RPMI8226 (cell line): Measurements from ENCODE around the gene SH3RF1.

Source experiments
- DNase-seq: peaks from one replicate; pipeline ENCODE4 v3.0.0-alpha.2; 2015

Gene SH3RF1

GRCh38 chr4:169059306-169060211, 211.2 kb downstream of the SH3RF1 start:
- no peak for DNase-seq

DNA sequence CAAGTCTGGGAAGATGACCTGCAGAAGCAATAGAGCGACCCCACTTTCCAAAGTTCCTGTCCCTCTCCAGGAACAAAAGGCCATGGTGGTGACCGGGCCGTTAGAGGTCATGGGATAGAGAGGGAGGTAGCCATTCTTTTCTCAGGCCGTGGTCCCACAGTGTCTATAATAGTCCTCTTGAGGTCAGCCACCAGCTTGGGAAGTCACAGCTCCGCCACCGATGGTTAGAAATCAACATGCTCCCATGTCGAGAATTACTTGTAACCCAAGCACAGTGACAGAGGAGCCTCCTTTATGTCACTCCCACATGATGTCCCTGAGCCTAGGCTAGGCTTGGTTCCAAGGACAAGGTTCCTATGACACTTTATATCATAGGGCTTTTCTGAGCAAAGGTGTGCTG, 212.4 kb downstream of the SH3RF1 start:
- no peak for DNase-seq

GRCh38 chr4:169054879-169055278, 215.9 kb downstream of the SH3RF1 start:
- no peak for DNase-seq

DNA sequence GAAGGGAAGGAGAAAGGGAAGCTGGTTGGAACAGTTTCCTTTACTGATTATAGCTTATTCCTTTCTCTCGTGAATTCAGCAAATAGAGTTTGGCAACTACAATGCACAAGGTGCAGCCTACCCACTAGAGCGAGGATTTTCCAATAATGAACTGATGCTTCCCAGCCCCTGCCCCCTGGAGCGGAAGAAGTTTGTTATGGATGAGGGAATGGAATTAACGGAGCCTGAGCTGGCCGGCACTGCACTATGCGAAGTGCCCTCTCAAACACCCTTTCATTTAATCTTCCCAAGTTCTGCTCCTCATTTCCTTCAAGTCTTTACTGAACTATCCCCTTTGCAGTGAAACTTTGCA, 218.2 kb downstream of the SH3RF1 start:
- no peak for DNase-seq

DNA sequence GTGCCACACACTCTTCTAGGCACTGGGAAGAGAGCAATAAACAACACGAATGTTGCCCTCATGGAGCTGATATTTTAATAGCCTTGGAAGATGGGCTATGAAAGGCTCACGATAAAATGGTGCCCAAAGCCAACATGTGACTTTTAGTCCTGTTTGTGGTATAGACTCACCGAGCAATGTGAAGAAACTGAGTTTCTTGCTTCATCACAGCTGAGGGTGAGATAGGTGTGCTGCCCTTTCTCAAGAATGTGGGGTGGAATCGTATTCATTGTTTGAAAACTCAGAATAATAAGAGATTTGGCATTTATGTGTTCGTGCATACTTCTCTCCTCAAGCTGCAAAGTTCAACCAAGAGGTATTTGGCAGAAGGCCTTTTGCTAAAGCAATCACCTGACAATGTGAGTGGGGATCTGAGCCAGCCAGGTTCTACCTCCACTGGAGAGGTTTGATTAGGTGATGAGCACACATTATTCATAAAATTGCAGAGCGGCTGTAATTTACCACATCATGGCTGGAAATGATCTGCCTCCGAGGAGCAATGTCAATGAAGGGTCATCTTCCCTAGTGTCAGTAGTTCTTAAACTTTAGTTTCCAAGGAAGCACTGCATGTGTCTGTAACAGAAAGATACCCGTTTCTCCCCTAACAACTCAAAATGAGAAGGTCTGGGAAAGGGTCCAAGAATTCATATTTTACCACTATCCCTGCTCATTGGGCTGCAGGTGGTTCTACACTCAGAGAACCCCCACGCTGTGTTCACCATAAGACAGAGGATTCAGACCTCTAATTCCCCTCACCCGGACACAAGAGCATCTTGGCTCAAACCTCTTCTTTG, 218.8 kb downstream of the SH3RF1 start:
- peak; percentile 7 for DNase-seq

- no peak for DNase-seq
These were observed 219.6 kb downstream of the SH3RF1 start for GRCh38 chr4:169050881-169051760.

GRCh38 chr4:169050284-169050683, 220.5 kb downstream of the SH3RF1 start:
- DNase-seq, result no peak

DNA sequence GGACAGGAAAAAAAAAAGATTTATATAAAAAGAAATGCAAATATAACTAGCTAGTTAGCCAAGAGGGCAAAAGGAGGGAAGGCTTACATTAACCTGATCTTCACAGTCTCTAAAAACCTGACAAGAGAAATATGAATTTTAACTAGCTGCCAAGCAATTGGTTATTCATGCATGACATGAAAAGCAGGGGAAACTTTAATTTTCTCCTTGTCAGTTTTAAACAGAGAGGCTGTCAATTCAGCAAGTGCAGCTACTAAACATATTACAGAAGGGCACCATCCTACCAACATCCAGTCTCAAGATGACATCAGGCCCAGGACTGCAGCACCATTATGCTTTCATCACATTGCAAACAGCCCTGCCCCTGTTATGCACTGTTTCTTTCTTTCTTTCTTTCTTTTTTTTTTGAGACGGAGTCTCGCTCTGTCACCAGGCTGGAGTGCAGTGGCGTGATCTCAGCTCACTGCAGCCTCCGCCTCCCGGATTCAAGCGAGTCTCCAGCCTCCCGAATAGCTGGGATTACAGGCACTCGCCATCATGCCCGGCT, 221.8 kb downstream of the SH3RF1 start:
- no peak for DNase-seq

DNA sequence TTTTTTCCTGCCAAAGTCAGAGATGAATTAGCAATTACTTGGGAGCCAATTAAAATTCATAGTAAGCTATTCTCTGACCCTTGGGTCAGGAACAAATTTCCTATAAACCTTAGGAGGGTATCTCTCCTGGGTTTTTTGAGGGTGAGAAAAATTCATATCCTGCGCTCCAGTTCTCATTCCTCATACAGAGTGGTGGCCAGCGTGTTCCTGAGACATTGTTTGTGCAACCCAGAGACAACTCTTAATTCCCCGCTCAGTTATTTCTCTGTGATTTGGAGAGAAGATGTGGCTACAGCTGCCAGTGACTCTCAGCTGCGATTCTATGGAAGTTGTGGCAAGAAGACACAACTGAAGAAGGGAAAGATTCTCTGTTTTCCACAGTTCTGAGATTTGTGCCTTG, 222.8 kb downstream of the SH3RF1 start:
- no peak for DNase-seq

GRCh38 chr4:169045862-169046584, 224.7 kb downstream of the SH3RF1 start:
- no peak for DNase-seq

GRCh38 chr4:169044714-169045447, 225.9 kb downstream of the SH3RF1 start:
- no peak for DNase-seq
